Neuronal stem cell (in vitro differentiated cells): ENCODE results near the gene ARF6.

Experiments
- DNase-seq: peaks from one replicate; pipeline ENCODE4 v3.0.0-alpha.2; 2013; ENCODE audit warnings: low spot score
- H2AFZ ChIP-seq: one replicate; pipeline ENCODE4 v1.6.1; 2013; ENCODE audit warnings: mild to moderate bottlenecking, low read length, inconsistent platforms
- H2AK5ac ChIP-seq: 2 replicates; pipeline ENCODE4 v1.6.1; 2013; ENCODE audit warnings: low read depth, mild to moderate bottlenecking, inconsistent platforms, low read length, moderate library complexity, mixed read lengths
- H2BK120ac ChIP-seq: 2 replicates; pipeline ENCODE4 v1.6.1; 2013; ENCODE audit warnings: low read depth, mild to moderate bottlenecking, inconsistent platforms, low read length, moderate library complexity, mixed read lengths
- H2BK12ac ChIP-seq: one replicate; pipeline ENCODE4 v1.6.1; 2013; ENCODE audit warnings: low read length, inconsistent platforms
- H2BK15ac ChIP-seq: 2 replicates; pipeline ENCODE4 v1.6.1; 2013; ENCODE audit warnings: mild to moderate bottlenecking, low read length, inconsistent platforms, mixed read lengths
- H2BK5ac ChIP-seq: one replicate; pipeline ENCODE4 v1.6.1; 2013; ENCODE audit warnings: inconsistent platforms, mild to moderate bottlenecking, low read length, moderate library complexity
- H3K14ac ChIP-seq: one replicate; pipeline ENCODE4 v1.6.1; 2013; ENCODE audit warnings: low read length, inconsistent platforms
- H3K18ac ChIP-seq: 2 replicates; pipeline ENCODE4 v1.6.1; 2013; ENCODE audit warnings: low read length, inconsistent platforms
- H3K23ac ChIP-seq: 2 replicates; pipeline ENCODE4 v1.6.1; 2013; ENCODE audit warnings: low read depth, mild to moderate bottlenecking, mixed read lengths, low read length, inconsistent platforms; ENCODE audit not compliant: poor library complexity
- H3K27ac ChIP-seq: replicated peaks from 3 replicates; pipeline ENCODE4 v1.5.1; 2013; ENCODE audit warnings: low read length, inconsistent platforms
- H3K27me3 ChIP-seq, 3 experiments: 2 replicates each; pipeline ENCODE4 v1.6.1; 2013; ENCODE audit warnings: low read length in 3 of 3, mild to moderate bottlenecking in 2 of 3, inconsistent platforms in 1 of 3, low read depth in 1 of 3, mixed read lengths in 1 of 3, moderate library complexity in 1 of 3; ENCODE audit not compliant: control insufficient read depth in 3 of 3, insufficient read depth in 3 of 3
- H3K36me3 ChIP-seq, 2 donors: replicated peaks in 1 of 2; 2 replicates each; pipeline ENCODE4 v1.6.1; 2013; ENCODE audit warnings: low read length in 2 of 2; ENCODE audit not compliant: control insufficient read depth in 2 of 2, insufficient read depth in 2 of 2
- H3K4ac ChIP-seq: 2 replicates; pipeline ENCODE4 v1.6.1; 2013; ENCODE audit warnings: inconsistent platforms, mild to moderate bottlenecking, low read length, moderate library complexity
- H3K4me1 ChIP-seq, 2 donors: 1 replicate in 1 of 2; 2 replicates in 1 of 2; pipeline ENCODE4 v1.6.1; 2013; ENCODE audit warnings: low read length in 2 of 2, low read depth in 1 of 2; ENCODE audit not compliant: control insufficient read depth in 2 of 2, insufficient read depth in 1 of 2
- H3K4me2 ChIP-seq: one replicate; pipeline ENCODE4 v1.6.1; 2013; ENCODE audit warnings: mild to moderate bottlenecking, low read length, inconsistent platforms; ENCODE audit not compliant: insufficient read depth, poor library complexity, severe bottlenecking
- H3K4me3 ChIP-seq, 2 donors: 2 replicates each; pipeline ENCODE4 v1.5.1; 2013; ENCODE audit warnings: low read length in 2 of 2, mild to moderate bottlenecking in 2 of 2, inconsistent platforms in 1 of 2, moderate library complexity in 1 of 2
- H3K79me1 ChIP-seq: one replicate; pipeline ENCODE4 v1.6.1; 2013; ENCODE audit warnings: low read depth, mild to moderate bottlenecking, inconsistent platforms, low read length, moderate library complexity
- H3K9ac ChIP-seq: one replicate; pipeline ENCODE4 v1.6.1; 2013; ENCODE audit warnings: mild to moderate bottlenecking, low read depth, low read length, inconsistent platforms; ENCODE audit not compliant: poor library complexity
- H3K9me3 ChIP-seq, 2 donors: replicated peaks in 1 of 2; 2 replicates each; pipeline versions ENCODE3 to v1.6.1; 2013; ENCODE audit warnings: low read length in 2 of 2, mild to moderate bottlenecking in 2 of 2, inconsistent platforms in 1 of 2, low read depth in 1 of 2, mixed read lengths in 1 of 2, moderate library complexity in 1 of 2; ENCODE audit not compliant: control insufficient read depth in 2 of 2, insufficient read depth in 1 of 2
- H4K8ac ChIP-seq: one replicate; pipeline ENCODE4 v1.6.1; 2013; ENCODE audit warnings: low read depth, mild to moderate bottlenecking, inconsistent platforms, low read length, moderate library complexity
- H4K91ac ChIP-seq: one replicate; pipeline ENCODE4 v1.6.1; 2013; ENCODE audit warnings: low read length, low read depth, mild to moderate bottlenecking, inconsistent platforms; ENCODE audit not compliant: poor library complexity
- WGBS, 2 donors: extraction: QIAGEN DNeasy Blood & Tissue Kit; methylation state at CpG; one replicate each; pipeline ENCODE4 v1.1.7; 2013; ENCODE audit warnings: missing lambda C conversion rate in 2 of 2, mixed read lengths in 1 of 2; ENCODE audit not compliant: insufficient read length in 2 of 2, insufficient replicate concordance in 1 of 2; ENCODE audit errors: extremely low coverage in 2 of 2; 5-methylcytosine and 5-hydroxymethylcytosine counted together

Gene ARF6

GRCh38 chr14:49931523-49931922, 38.6 kb downstream of the ARF6 start:
- Histone ChIP-seq H3K14ac (no peak overlapping the region), H2AK5ac (no peak overlapping the region), H2BK15ac (no peak overlapping the region), H3K9ac (no peak overlapping the region), H3K4me1 (no peaks in the 10 kb centered on the region), H3K27ac (no peak overlapping the region), H2AFZ (no peak overlapping the region), H2BK12ac (no peak overlapping the region), H3K4ac (no peak overlapping the region), H3K36me3 (no peaks in the 10 kb centered on the region), H3K79me1 (no peaks in the 10 kb centered on the region), H2BK5ac (no peak overlapping the region), H2BK120ac (no peak overlapping the region), H3K9me3 (no peaks in the 10 kb centered on the region), H3K18ac (no peak overlapping the region), H4K91ac (no peak overlapping the region), H3K23ac (no peak overlapping the region), H3K4me2 (no peak overlapping the region), H4K8ac (no peak overlapping the region), H3K27me3 (no peaks in the 10 kb centered on the region), H3K4me3 (no peak overlapping the region)
- no peak for DNase-seq
- no CpG with 5 or more reads among the region's 3 CpGs for WGBS, 2 donors

- H3K4me3 ChIP-seq = no peak overlapping the region
- no peaks in the 10 kb centered on the region for H3K4me1 ChIP-seq
- H4K91ac ChIP-seq = no peak overlapping the region
- no peak overlapping the region for H3K18ac ChIP-seq
- H3K27me3 ChIP-seq = no peaks in the 10 kb centered on the region
- no peak overlapping the region for H2BK15ac ChIP-seq
- no peaks in the 10 kb centered on the region for H3K79me1 ChIP-seq
- H3K27ac ChIP-seq = no peak overlapping the region
- no peak overlapping the region for H2AFZ ChIP-seq
- no peak overlapping the region for H3K9ac ChIP-seq
- no peak overlapping the region for H2AK5ac ChIP-seq
- no peak overlapping the region for H3K23ac ChIP-seq
- no peak overlapping the region for H2BK5ac ChIP-seq
- no peak overlapping the region for H4K8ac ChIP-seq
- H2BK12ac ChIP-seq = no peak overlapping the region
- no peaks in the 10 kb centered on the region for H3K36me3 ChIP-seq
- no CpG with 5 or more reads among the region's 4 CpGs for WGBS, 2 donors
- no peak overlapping the region for H2BK120ac ChIP-seq
- no peak overlapping the region for H3K4ac ChIP-seq
- no peak overlapping the region for H3K14ac ChIP-seq
- H3K9me3 ChIP-seq = no peaks in the 10 kb centered on the region
- H3K4me2 ChIP-seq = no peak overlapping the region
- DNase-seq = no peak
Measured at GRCh38 chr14:49933128-49933527, 40.2 kb downstream of the ARF6 start.

GRCh38 chr14:49933704-49934103, 40.8 kb downstream of the ARF6 start:
- H3K27ac ChIP-seq = no peak overlapping the region
- H3K27me3 ChIP-seq = no peaks in the 10 kb centered on the region
- H3K4me1 ChIP-seq = no peaks in the 10 kb centered on the region
- no peak overlapping the region for H2BK12ac ChIP-seq
- no peak overlapping the region for H3K9ac ChIP-seq
- H2AFZ ChIP-seq = no peak overlapping the region
- no peak overlapping the region for H4K91ac ChIP-seq
- no peaks in the 10 kb centered on the region for H3K9me3 ChIP-seq
- H2BK5ac ChIP-seq = no peak overlapping the region
- H2BK120ac ChIP-seq = no peak overlapping the region
- H3K36me3 ChIP-seq = no peaks in the 10 kb centered on the region
- H3K14ac ChIP-seq = no peak overlapping the region
- no peak overlapping the region for H3K4me2 ChIP-seq
- no peak for DNase-seq
- no peak overlapping the region for H4K8ac ChIP-seq
- no CpG with 5 or more reads among the region's 5 CpGs for WGBS, 2 donors
- H3K18ac ChIP-seq = no peak overlapping the region
- H3K79me1 ChIP-seq = no peaks in the 10 kb centered on the region
- H2AK5ac ChIP-seq = no peak overlapping the region
- H3K4ac ChIP-seq = no peak overlapping the region
- no peak overlapping the region for H3K23ac ChIP-seq
- no peak overlapping the region for H3K4me3 ChIP-seq
- H2BK15ac ChIP-seq = no peak overlapping the region

GRCh38 chr14:49934646-49935045, 41.8 kb downstream of the ARF6 start:
- Histone ChIP-seq H3K79me1 (no peaks in the 10 kb centered on the region), H3K27ac (no peak overlapping the region), H2BK5ac (no peak overlapping the region), H4K8ac (no peak overlapping the region), H2AK5ac (no peak overlapping the region), H3K27me3 (no peaks in the 10 kb centered on the region), H2AFZ (no peak overlapping the region), H3K4me1 (no peaks in the 10 kb centered on the region), H3K9ac (no peak overlapping the region), H2BK12ac (no peak overlapping the region), H3K9me3 (no peaks in the 10 kb centered on the region), H2BK15ac (no peak overlapping the region), H3K4me2 (no peak overlapping the region), H2BK120ac (no peak overlapping the region), H3K23ac (no peak overlapping the region), H3K36me3 (no peaks in the 10 kb centered on the region), H3K14ac (no peak overlapping the region), H4K91ac (no peak overlapping the region), H3K4ac (no peak overlapping the region), H3K4me3 (no peak overlapping the region), H3K18ac (no peak overlapping the region)
- DNase-seq = no peak
